Suprapubic skin (tissue), 4 donors: ENCODE data around the gene FOXO6.

Experiments
- CTCF ChIP-seq, 2 donors: fragments of 200-600 bp in 1 of 2; fragments of 450-650 bp in 1 of 2; sonication (generic) in 1 of 2; IDR thresholded peaks; one replicate each; pipeline ENCODE4 v1.5.1; 2016 to 2019; ENCODE audit warnings: antibody characterized with exemption in 2 of 2, mild to moderate bottlenecking in 1 of 2, moderate library complexity in 1 of 2
- EP300 ChIP-seq: sonication (generic); formaldehyde crosslinking; IDR thresholded peaks from one replicate; pipeline ENCODE4 v1.6.1; 2017; ENCODE audit warnings: antibody characterized with exemption
- POLR2A ChIP-seq, 2 donors: fragments of 450-650 bp; IDR thresholded peaks; one replicate each; pipeline ENCODE4 v1.6.1; 2017; ENCODE audit warnings: antibody characterized with exemption in 2 of 2, mild to moderate bottlenecking in 2 of 2, moderate library complexity in 2 of 2
- POLR2AphosphoS5 ChIP-seq, 3 donors: sonication (generic); formaldehyde crosslinking; IDR thresholded peaks; one replicate each; pipeline ENCODE4 v1.6.1; 2017; ENCODE audit warnings: antibody characterized with exemption in 3 of 3

GRCh38 chr1:41399145-41399795 lies 38.0 kb downstream of the FOXO6 start:
- TF ChIP-seq POLR2AphosphoS5 (IDR thresholded peaks at IDR 0.05): no peak
- TF ChIP-seq CTCF (IDR thresholded peaks at IDR 0.05): no peak
- no peak for TF ChIP-seq POLR2A (IDR thresholded peaks at IDR 0.05)
- TF ChIP-seq EP300: no peak
